ENCODE measurements around the gene REX1BD.

REX1BD gene

GRCh38 chr19:18603255-18603957, 14.8 kb downstream of the REX1BD start:
- Mint-ChIP-seq H3K4me1 (ENCODE audit: low read depth) (no peaks in the 10 kb centered on the region), H3K4me3 (no peak overlapping the region), H3K9me3 (no peaks in the 10 kb centered on the region), H3K36me3 (ENCODE audit: low read depth) (no peaks in the 10 kb centered on the region), H3K27ac (no peak overlapping the region), H3K27me3 (ENCODE audit: low read depth) (peaks cover 45% of the 10 kb centered on the region)
- no peak for DNase-seq (ENCODE audit: low spot score)

- H3K4me1 Mint-ChIP-seq (ENCODE audit: low read depth), result no peaks in the 10 kb centered on the region
- H3K36me3 Mint-ChIP-seq (ENCODE audit: low read depth), result no peaks in the 10 kb centered on the region
- H3K9me3 Mint-ChIP-seq, result no peaks in the 10 kb centered on the region
- no peak for DNase-seq (ENCODE audit: low spot score)
- H3K27me3 Mint-ChIP-seq (ENCODE audit: low read depth), result peaks cover 53% of the 10 kb centered on the region
- no peak overlapping the region for H3K27ac Mint-ChIP-seq
- H3K4me3 Mint-ChIP-seq, result no peak overlapping the region
Measured at GRCh38 chr19:18603958-18604819, 15.6 kb downstream of the REX1BD start.

DNA sequence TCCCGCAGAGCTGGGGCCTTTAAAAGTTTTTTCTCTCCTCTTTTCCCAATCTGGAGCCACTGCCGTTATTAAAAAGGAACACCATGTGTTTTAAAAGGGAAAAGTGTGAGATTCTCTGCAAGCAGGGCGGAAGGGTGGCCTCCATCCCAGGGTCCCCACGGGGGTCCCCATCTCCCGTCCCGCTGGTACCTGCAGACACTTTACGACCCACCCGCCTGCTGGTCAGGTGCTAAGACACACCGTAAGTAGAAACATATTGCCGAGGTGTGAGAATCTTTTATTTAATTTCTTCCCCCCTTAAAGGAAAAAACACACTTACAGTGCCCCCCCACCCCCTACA, 16.2 kb downstream of the REX1BD start:
- no peaks in the 10 kb centered on the region for H3K4me1 Mint-ChIP-seq (ENCODE audit: low read depth)
- no peaks in the 10 kb centered on the region for H3K9me3 Mint-ChIP-seq
- peaks cover 59% of the 10 kb centered on the region for H3K27me3 Mint-ChIP-seq (ENCODE audit: low read depth)
- no peak overlapping the region for H3K27ac Mint-ChIP-seq
- no peaks in the 10 kb centered on the region for H3K36me3 Mint-ChIP-seq (ENCODE audit: low read depth)
- no peak overlapping the region for H3K4me3 Mint-ChIP-seq
- no peak for DNase-seq (ENCODE audit: low spot score)

DNA sequence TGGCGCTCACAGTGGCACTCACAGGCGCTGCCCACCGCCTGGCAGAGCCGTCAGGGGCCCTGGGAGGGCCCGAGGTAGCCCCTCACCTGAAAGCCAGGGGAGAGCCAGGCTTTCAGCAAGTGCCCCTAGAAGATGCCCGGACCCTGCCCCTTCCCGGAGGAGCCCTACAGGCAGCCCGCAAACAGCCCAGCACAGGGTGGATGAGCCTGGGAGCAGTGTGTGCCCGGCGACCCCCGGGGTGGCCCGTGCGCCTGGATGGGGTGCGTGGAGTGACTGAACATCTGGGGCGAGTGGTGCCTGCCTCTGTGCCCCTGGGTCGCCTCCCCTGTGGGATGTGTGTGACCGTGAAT, 16.6 kb downstream of the REX1BD start:
- DNase-seq (ENCODE audit: low spot score), result no peak
- Mint-ChIP-seq H3K4me3 (no peak overlapping the region), H3K9me3 (no peaks in the 10 kb centered on the region), H3K27me3 (ENCODE audit: low read depth) (peaks cover 63% of the 10 kb centered on the region), H3K4me1 (ENCODE audit: low read depth) (no peaks in the 10 kb centered on the region), H3K27ac (no peak overlapping the region), H3K36me3 (ENCODE audit: low read depth) (no peaks in the 10 kb centered on the region)

DNA sequence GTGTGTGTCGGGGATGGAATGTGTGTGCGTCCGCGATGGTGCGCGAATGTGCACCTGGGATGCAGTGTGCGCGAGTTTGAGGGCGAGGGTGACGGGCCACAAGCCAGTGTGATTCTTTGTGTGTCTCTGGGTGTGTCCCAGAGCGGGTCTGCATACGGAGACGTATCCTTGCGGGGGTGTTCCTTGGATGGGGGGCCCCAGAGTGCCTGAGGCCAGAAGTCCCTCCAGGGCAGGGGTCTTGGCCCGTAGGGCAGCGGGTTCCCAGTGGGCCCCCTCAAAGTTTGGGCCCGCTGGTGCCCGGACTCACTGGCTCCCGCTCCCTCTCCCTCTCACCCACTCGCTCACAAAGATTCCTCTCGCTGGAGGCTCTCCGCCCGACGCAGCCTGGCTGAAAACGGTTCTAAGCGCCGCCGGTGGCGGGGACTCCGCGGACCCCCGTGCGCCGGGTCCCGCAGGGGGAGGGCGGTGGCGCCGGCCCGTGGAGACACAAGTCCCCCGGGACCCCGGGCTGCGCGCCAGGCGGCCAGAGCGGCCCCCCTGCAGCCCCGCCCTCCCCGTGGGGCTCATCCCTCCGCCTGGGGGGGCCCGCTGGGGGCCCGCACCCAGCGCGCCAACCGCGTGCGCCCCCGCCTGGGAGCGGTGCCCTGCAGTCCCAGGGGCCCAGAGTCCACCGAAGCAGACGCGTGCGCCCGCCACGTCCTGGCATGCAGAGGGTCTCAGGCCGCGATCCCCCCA, 17.1 kb downstream of the REX1BD start:
- DNase-seq (ENCODE audit: low spot score), result no peak
- Mint-ChIP-seq H3K27me3 (ENCODE audit: low read depth) (peaks cover 67% of the 10 kb centered on the region), H3K4me1 (ENCODE audit: low read depth) (no peaks in the 10 kb centered on the region), H3K36me3 (ENCODE audit: low read depth) (no peaks in the 10 kb centered on the region), H3K9me3 (no peaks in the 10 kb centered on the region), H3K27ac (no peak overlapping the region), H3K4me3 (no peak overlapping the region)

- no peaks in the 10 kb centered on the region for H3K9me3 Mint-ChIP-seq
- no peak within 1 kb of the TSS for H3K27ac Mint-ChIP-seq
- H3K36me3 Mint-ChIP-seq (ENCODE audit: low read depth), result no peaks in the 10 kb centered on the region
- peaks cover 73% of the 10 kb centered on the region for H3K27me3 Mint-ChIP-seq (ENCODE audit: low read depth)
- no peak for DNase-seq (ENCODE audit: low spot score)
- peaks cover 2% of the 10 kb centered on the region for H3K4me1 Mint-ChIP-seq (ENCODE audit: low read depth)
- H3K4me3 Mint-ChIP-seq, result no peak within 1 kb of the TSS
Measured at GRCh38 chr19:18606281-18607225, 18.0 kb downstream of the REX1BD start, which contains the start of gene CRLF1. CRLF1 (minus strand) TSS chr19:18606799; CDS start chr19:18606656, 143 bp downstream.

GRCh38 chr19:18607226-18608101, 18.9 kb downstream of the REX1BD start:
- peaks cover 76% of the 10 kb centered on the region for H3K27me3 Mint-ChIP-seq (ENCODE audit: low read depth)
- no peak overlapping the region for H3K27ac Mint-ChIP-seq
- H3K4me3 Mint-ChIP-seq, result no peak overlapping the region
- DNase-seq (ENCODE audit: low spot score), result no peak
- H3K4me1 Mint-ChIP-seq (ENCODE audit: low read depth), result peaks cover 4% of the 10 kb centered on the region
- H3K9me3 Mint-ChIP-seq, result no peaks in the 10 kb centered on the region
- no peaks in the 10 kb centered on the region for H3K36me3 Mint-ChIP-seq (ENCODE audit: low read depth)

DNA sequence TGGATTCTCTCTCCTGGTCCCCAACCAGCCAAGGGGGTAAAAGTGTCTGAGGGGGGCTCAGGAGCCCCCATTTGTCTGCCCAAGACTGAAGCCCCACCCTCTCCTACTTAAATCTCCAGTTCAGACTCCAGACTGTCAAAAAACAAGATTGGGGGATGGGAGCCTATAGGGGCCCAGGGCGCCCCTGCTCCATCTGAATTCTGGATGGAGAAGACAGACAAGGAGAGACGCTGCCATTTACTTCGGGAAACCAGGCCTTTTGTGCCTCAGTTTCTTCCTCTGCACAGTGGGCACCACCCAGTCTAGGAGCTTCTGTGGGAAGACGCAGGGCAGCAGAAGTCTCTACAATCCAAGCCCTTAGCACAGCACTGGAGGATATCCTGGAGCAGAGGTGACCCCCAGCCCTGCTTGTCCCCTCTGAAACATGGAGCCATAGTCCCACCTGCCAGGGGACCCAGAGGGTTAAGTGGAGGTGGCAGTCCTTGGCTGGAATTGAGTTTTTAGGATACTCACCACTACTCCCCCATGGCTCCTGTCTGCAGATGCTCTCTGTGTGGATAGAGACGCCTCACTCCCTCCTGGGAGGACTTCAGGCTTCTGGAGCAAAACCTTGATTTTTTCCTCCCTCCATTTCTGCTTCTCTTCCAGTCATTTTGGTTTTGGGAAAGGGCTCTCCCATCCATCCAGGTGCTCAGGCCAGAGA, 19.7 kb downstream of the REX1BD start:
- no peaks in the 10 kb centered on the region for H3K36me3 Mint-ChIP-seq (ENCODE audit: low read depth)
- H3K4me3 Mint-ChIP-seq, result no peak overlapping the region
- H3K4me1 Mint-ChIP-seq (ENCODE audit: low read depth), result peaks cover 5% of the 10 kb centered on the region
- no peaks in the 10 kb centered on the region for H3K9me3 Mint-ChIP-seq
- peaks cover 72% of the 10 kb centered on the region for H3K27me3 Mint-ChIP-seq (ENCODE audit: low read depth)
- DNase-seq (ENCODE audit: low spot score), result no peak
- no peak overlapping the region for H3K27ac Mint-ChIP-seq

- Mint-ChIP-seq H3K27me3 (ENCODE audit: low read depth) (peaks cover 76% of the 10 kb centered on the region), H3K27ac (no peak overlapping the region), H3K4me1 (ENCODE audit: low read depth) (peaks cover 5% of the 10 kb centered on the region), H3K9me3 (no peaks in the 10 kb centered on the region), H3K4me3 (no peak overlapping the region), H3K36me3 (ENCODE audit: low read depth) (no peaks in the 10 kb centered on the region)
- no peak for DNase-seq (ENCODE audit: low spot score)
Measured at GRCh38 chr19:18608805-18609716, 20.5 kb downstream of the REX1BD start.

- no peak overlapping the region for H3K4me3 Mint-ChIP-seq
- H3K27me3 Mint-ChIP-seq (ENCODE audit: low read depth), result peaks cover 77% of the 10 kb centered on the region
- H3K4me1 Mint-ChIP-seq (ENCODE audit: low read depth), result peaks cover 5% of the 10 kb centered on the region
- no peaks in the 10 kb centered on the region for H3K36me3 Mint-ChIP-seq (ENCODE audit: low read depth)
- H3K27ac Mint-ChIP-seq, result no peak overlapping the region
- no peak for DNase-seq (ENCODE audit: low spot score)
- H3K9me3 Mint-ChIP-seq, result no peaks in the 10 kb centered on the region
Measured at GRCh38 chr19:18609717-18610051, 21.1 kb downstream of the REX1BD start.

- no peak for DNase-seq (ENCODE audit: low spot score)
- peaks cover 76% of the 10 kb centered on the region for H3K27me3 Mint-ChIP-seq (ENCODE audit: low read depth)
- H3K4me1 Mint-ChIP-seq (ENCODE audit: low read depth), result peaks cover 5% of the 10 kb centered on the region
- H3K36me3 Mint-ChIP-seq (ENCODE audit: low read depth), result no peaks in the 10 kb centered on the region
- H3K9me3 Mint-ChIP-seq, result no peaks in the 10 kb centered on the region
- H3K4me3 Mint-ChIP-seq, result no peak overlapping the region
- H3K27ac Mint-ChIP-seq, result no peak overlapping the region
Measured at GRCh38 chr19:18610245-18610555, 21.6 kb downstream of the REX1BD start.

Measured in T-helper 2 cell treated with Interferon-gamma antibody and Interleukin-4, amounts not matched to agents 5 μg/mL and 100 μg/mL, for 36 hours (primary cell).